HEK293 (cell line): ENCODE data around the gene CAND1.

Experiments used
- GFI1B ChIP-seq: fragments of 450-650 bp; formaldehyde crosslinking; IDR thresholded peaks from 2 replicates; pipeline ENCODE4 v1.5.1; 2016; ENCODE audit warnings: missing biosample characterization, missing genetic modification characterization
- KLF7 ChIP-seq: fragments of 450-650 bp; formaldehyde crosslinking; IDR thresholded peaks from 2 replicates; pipeline ENCODE4 v1.5.1; 2016; ENCODE audit warnings: missing biosample characterization, missing genetic modification characterization, borderline replicate concordance
- TRIM28 ChIP-seq: IDR thresholded peaks from 2 replicates; pipeline ENCODE4 v1.6.1; 2011; ENCODE audit warnings: low read length, control low read depth, borderline replicate concordance
- ZNF48 ChIP-seq: fragments of 450-650 bp; formaldehyde crosslinking; IDR thresholded peaks from 2 replicates; pipeline ENCODE4 v1.5.1; 2016; ENCODE audit warnings: missing biosample characterization, missing genetic modification characterization
- ZNF529 ChIP-seq: fragments of 450-650 bp; formaldehyde crosslinking; IDR thresholded peaks from 2 replicates; pipeline ENCODE4 v1.5.1; 2017; ENCODE audit warnings: missing genetic modification characterization, missing biosample characterization; ENCODE audit not compliant: insufficient replicate concordance
- ZNF830 ChIP-seq: fragments of 450-650 bp; IDR thresholded peaks from 2 replicates; pipeline ENCODE4 v1.5.0; 2018; ENCODE audit warnings: missing biosample characterization, missing genetic modification characterization, low read depth, mild to moderate bottlenecking, moderate library complexity
- ZSCAN16 ChIP-seq: fragments of 450-650 bp; formaldehyde crosslinking; IDR thresholded peaks from 2 replicates; pipeline ENCODE4 v1.5.1; 2016; ENCODE audit warnings: missing biosample characterization, missing genetic modification characterization
- TF ChIP-seq, protein P1 (sequence below): fragments of 450-650 bp; formaldehyde crosslinking; IDR thresholded peaks from 2 replicates; pipeline ENCODE4 v1.5.1; 2016; ENCODE audit warnings: missing biosample characterization, missing genetic modification characterization
- TF ChIP-seq, protein P2 (sequence below): fragments of 450-650 bp; IDR thresholded peaks from 2 replicates; pipeline ENCODE4 v1.5.1; 2018; ENCODE audit warnings: missing biosample characterization, mild to moderate bottlenecking, missing genetic modification characterization
- TF ChIP-seq, protein P3 (sequence below): fragments of 450-650 bp; formaldehyde crosslinking; conservative IDR thresholded peaks from 2 replicates; pipeline ENCODE4 v1.5.1; 2016; ENCODE audit warnings: low read depth, missing biosample characterization, missing genetic modification characterization

DNA sequence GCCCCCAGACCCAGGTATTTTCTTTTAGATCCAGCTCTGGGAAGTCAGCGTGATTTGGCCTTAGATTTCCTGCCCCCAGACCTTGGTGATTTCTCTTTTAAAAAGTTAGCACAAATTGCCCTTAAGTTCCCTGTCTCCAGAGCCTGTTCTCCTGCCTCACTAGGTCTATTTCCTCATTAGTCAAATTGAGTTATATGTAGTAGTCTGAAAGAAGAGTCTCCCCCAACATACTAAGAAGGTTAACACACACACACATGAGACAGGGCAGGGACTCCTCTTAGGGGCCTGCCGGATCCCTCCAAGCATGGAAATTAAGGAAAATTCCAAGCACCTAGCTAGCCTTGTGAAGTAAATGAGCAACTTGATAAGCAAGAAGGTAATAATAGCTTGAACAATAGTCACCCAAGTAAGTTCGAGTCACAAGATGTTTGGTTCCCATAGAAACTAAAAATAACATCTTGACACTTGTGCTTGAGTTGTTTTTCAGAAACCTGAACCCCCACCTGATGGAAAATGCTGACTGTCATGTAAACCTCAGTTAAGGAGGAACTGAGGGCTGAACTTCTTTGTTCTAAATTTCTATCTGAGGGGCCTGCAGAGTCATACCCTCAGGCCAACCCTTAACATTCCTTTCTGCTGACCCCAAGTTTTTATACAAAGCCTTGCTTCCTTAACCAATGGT, 51.6 kb downstream of the CAND1 start:
- no peak for TF ChIP-seq GFI1B (tag by site-specific recombination)
- TF ChIP-seq ZNF830 = no peak
- TF ChIP-seq TRIM28 = no peak
- TF ChIP-seq, protein P1, sequence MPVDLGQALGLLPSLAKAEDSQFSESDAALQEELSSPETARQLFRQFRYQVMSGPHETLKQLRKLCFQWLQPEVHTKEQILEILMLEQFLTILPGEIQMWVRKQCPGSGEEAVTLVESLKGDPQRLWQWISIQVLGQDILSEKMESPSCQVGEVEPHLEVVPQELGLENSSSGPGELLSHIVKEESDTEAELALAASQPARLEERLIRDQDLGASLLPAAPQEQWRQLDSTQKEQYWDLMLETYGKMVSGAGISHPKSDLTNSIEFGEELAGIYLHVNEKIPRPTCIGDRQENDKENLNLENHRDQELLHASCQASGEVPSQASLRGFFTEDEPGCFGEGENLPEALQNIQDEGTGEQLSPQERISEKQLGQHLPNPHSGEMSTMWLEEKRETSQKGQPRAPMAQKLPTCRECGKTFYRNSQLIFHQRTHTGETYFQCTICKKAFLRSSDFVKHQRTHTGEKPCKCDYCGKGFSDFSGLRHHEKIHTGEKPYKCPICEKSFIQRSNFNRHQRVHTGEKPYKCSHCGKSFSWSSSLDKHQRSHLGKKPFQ (tag by site-specific recombination) = no peak
- no peak for TF ChIP-seq ZSCAN16 (tag by site-specific recombination)
- TF ChIP-seq ZNF48 (tag by site-specific recombination) = no peak
- no peak for TF ChIP-seq ZNF529 (tag by site-specific recombination)
- TF ChIP-seq, protein P2, sequence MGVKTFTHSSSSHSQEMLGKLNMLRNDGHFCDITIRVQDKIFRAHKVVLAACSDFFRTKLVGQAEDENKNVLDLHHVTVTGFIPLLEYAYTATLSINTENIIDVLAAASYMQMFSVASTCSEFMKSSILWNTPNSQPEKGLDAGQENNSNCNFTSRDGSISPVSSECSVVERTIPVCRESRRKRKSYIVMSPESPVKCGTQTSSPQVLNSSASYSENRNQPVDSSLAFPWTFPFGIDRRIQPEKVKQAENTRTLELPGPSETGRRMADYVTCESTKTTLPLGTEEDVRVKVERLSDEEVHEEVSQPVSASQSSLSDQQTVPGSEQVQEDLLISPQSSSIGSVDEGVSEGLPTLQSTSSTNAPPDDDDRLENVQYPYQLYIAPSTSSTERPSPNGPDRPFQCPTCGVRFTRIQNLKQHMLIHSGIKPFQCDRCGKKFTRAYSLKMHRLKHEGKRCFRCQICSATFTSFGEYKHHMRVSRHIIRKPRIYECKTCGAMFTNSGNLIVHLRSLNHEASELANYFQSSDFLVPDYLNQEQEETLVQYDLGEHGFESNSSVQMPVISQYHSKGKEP = no peak
- no peak for TF ChIP-seq KLF7
- TF ChIP-seq, protein P3, sequence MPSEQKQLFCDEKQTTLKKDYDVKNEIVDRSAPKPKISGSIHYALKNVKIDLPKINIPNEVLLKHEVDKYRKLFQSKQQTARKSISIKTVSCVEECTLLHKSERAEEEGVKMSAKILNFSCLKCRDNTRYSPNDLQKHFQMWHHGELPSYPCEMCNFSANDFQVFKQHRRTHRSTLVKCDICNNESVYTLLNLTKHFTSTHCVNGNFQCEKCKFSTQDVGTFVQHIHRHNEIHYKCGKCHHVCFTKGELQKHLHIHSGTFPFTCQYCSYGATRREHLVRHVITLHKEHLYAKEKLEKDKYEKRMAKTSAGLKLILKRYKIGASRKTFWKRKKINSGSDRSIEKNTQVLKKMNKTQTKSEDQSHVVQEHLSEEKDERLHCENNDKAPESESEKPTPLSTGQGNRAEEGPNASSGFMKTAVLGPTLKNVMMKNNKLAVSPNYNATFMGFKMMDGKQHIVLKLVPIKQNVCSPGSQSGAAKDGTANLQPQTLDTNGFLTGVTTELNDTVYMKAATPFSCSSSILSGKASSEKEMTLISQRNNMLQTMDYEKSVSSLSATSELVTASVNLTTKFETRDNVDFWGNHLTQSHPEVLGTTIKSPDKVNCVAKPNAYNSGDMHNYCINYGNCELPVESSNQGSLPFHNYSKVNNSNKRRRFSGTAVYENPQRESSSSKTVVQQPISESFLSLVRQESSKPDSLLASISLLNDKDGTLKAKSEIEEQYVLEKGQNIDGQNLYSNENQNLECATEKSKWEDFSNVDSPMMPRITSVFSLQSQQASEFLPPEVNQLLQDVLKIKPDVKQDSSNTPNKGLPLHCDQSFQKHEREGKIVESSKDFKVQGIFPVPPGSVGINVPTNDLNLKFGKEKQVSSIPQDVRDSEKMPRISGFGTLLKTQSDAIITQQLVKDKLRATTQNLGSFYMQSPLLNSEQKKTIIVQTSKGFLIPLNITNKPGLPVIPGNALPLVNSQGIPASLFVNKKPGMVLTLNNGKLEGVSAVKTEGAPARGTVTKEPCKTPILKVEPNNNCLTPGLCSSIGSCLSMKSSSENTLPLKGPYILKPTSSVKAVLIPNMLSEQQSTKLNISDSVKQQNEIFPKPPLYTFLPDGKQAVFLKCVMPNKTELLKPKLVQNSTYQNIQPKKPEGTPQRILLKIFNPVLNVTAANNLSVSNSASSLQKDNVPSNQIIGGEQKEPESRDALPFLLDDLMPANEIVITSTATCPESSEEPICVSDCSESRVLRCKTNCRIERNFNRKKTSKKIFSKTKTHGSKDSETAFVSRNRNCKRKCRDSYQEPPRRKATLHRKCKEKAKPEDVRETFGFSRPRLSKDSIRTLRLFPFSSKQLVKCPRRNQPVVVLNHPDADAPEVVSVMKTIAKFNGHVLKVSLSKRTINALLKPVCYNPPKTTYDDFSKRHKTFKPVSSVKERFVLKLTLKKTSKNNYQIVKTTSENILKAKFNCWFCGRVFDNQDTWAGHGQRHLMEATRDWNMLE = no peak
